ENCODE results near the gene KLHL22.

The KLHL22 gene

DNA sequence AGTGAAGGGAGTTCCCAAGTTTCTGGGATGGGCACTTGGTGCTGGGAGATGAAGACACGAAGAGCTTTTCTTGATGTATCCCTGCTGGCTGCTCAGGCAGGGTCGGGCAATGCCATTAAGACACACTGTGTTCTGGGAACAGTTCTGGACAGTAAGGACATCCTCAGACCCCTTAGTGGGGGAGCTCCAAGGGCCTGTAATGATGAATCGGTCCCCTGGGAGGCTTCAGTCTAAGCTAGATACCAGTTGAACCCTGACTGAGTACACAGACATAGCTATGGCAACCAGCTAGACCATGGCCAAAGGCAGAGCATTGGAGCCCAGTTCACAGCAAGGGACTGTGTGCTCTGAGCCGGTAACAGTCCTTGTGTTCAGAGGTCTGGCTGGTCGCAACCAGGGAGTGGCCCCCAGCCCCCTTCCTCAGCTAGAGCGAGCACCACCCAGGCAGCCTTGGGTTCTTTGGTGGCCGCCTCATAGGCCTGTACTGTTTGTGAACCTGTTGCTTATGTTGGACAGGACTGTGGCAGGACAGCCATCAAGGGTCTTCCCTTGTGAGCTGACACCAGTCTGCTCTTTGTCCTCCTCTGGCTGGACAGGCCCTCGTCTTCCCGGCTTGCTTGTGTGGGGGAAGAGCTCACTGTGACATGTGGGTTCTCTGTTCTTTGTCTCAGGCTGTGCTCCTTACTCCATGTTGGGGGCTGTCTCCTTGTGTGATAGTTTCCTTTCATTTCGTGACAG lies 36.8 kb upstream of the KLHL22 start:
- no peaks in the 10 kb centered on the region for H3K4me1 ChIP-seq (ENCODE audit: low read length)
- H3K4me3 ChIP-seq (ENCODE audit: low read length), result no peak overlapping the region
- H3K9me2 ChIP-seq (replicated peaks; ENCODE audit: insufficient read depth, low read length), result no peaks in the 10 kb centered on the region
- peaks cover 91% of the 10 kb centered on the region for H3K79me2 ChIP-seq (ENCODE audit: low read length)
- no peak for TF ChIP-seq EZH2phosphoT487 (IDR thresholded peaks at IDR 0.05; ENCODE audit: low read length)
- TF ChIP-seq, protein P1, sequence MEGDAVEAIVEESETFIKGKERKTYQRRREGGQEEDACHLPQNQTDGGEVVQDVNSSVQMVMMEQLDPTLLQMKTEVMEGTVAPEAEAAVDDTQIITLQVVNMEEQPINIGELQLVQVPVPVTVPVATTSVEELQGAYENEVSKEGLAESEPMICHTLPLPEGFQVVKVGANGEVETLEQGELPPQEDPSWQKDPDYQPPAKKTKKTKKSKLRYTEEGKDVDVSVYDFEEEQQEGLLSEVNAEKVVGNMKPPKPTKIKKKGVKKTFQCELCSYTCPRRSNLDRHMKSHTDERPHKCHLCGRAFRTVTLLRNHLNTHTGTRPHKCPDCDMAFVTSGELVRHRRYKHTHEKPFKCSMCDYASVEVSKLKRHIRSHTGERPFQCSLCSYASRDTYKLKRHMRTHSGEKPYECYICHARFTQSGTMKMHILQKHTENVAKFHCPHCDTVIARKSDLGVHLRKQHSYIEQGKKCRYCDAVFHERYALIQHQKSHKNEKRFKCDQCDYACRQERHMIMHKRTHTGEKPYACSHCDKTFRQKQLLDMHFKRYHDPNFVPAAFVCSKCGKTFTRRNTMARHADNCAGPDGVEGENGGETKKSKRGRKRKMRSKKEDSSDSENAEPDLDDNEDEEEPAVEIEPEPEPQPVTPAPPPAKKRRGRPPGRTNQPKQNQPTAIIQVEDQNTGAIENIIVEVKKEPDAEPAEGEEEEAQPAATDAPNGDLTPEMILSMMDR (IDR thresholded peaks at IDR 0.05; ENCODE audit: low read length), result no peak
- no peak for TF ChIP-seq EZH2 (optimal IDR thresholded peaks at IDR 0.05; ENCODE audit: low read depth, low read length)
- H3F3A ChIP-seq (ENCODE audit: insufficient read depth, low read length), result no peaks in the 10 kb centered on the region
- H3K27me3 ChIP-seq (replicated peaks; ENCODE audit: insufficient read depth, low read length), result no peaks in the 10 kb centered on the region
- H3K9me3 ChIP-seq (replicated peaks; ENCODE audit: insufficient read depth, low read length), result no peaks in the 10 kb centered on the region
- H3K27ac ChIP-seq (ENCODE audit: low read length), result no peak overlapping the region
- H4K20me1 ChIP-seq (ENCODE audit: insufficient read depth, low read length), result peaks cover 20% of the 10 kb centered on the region; the same call in 1 of the 2 replicates
- 0 out of 2 replicates have a peak, but pooled peaks cover 4% of the 10 kb centered on the region for H3K36me3 ChIP-seq (replicated peaks; ENCODE audit: insufficient read depth, low read length)
- H3K9ac ChIP-seq (ENCODE audit: low read length), result no peak overlapping the region
- DNase-seq, result no peak
- no peak overlapping the region for H3K4me2 ChIP-seq (ENCODE audit: low read depth, low read length)
- no peak overlapping the region for H2AFZ ChIP-seq (ENCODE audit: low read length)

DNA sequence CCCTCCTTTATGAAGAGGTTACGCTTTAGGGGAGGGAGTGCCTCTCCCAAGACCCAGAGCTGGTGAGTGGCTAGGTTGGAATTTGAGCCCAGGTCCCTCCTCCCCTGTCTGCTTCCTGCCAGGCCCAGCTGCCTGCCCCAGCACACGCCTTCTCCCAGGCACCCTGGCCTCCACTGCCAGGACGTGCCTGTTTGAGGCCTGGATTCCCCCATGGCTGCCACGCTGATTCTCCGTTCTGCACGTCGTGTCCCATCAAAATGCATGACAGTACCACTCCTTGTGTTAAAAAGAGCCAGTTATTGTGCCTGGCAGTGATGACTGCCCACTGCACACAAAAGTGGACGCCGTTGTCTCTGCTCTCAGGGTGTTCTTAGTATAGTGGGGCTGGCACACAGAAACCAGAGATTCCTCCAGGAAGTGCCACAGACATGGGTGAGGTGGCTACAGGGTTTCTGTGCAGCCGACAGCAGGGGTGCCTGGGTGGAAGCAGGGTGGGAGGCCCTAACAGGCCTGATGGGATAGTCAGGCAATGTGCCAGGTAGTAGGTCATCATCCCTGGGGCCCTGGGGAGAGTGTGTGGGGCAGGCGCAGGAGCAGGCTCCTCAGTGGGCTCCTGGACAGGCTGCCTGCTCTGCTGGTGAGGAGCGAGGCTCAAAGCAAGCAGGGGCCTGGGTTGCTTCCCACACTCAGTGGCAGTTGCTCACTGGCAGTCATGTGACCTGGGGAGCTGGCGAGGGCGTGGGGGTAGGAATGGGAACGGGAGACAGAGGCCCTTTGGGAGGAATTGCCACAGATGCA lies 36.0 kb upstream of the KLHL22 start:
- Histone ChIP-seq H3K4me1 (ENCODE audit: low read length) (no peaks in the 10 kb centered on the region), H3K4me2 (ENCODE audit: low read depth, low read length) (no peak overlapping the region), H3K9me3 (replicated peaks; ENCODE audit: insufficient read depth, low read length) (no peaks in the 10 kb centered on the region), H2AFZ (ENCODE audit: low read length) (no peak overlapping the region), H4K20me1 (ENCODE audit: insufficient read depth, low read length) (peaks cover 24% of the 10 kb centered on the region), H3K4me3 (ENCODE audit: low read length) (no peak overlapping the region), H3K36me3 (replicated peaks; ENCODE audit: insufficient read depth, low read length) (no peaks in the 10 kb centered on the region), H3K27me3 (replicated peaks; ENCODE audit: insufficient read depth, low read length) (no peaks in the 10 kb centered on the region), H3K9ac (ENCODE audit: low read length) (no peak overlapping the region), H3K27ac (ENCODE audit: low read length) (no peak overlapping the region), H3K9me2 (replicated peaks; ENCODE audit: insufficient read depth, low read length) (no peaks in the 10 kb centered on the region), H3K79me2 (ENCODE audit: low read length) (peaks cover 91% of the 10 kb centered on the region), H3F3A (ENCODE audit: insufficient read depth, low read length) (no peaks in the 10 kb centered on the region)
- DNase-seq, result no peak
- TF ChIP-seq, protein P1 (IDR thresholded peaks at IDR 0.05; ENCODE audit: low read length), result no peak
- TF ChIP-seq EZH2 (optimal IDR thresholded peaks at IDR 0.05; ENCODE audit: low read depth, low read length), result no peak
- TF ChIP-seq EZH2phosphoT487 (IDR thresholded peaks at IDR 0.05; ENCODE audit: low read length), result no peak

DNA sequence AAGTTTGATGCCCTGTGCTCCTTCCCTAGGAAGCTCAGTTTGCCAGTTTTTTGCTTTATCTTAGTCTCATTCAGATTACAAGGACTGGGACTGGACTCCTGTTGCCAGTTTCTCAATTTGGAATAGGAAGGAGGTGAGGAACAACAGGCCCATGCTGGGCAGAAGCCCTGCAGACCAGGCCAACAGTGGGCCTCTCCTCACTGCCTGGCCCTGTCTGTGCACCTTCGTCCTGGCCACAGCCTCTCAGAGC lies 35.5 kb upstream of the KLHL22 start:
- no peaks in the 10 kb centered on the region for H3K9me3 ChIP-seq (replicated peaks; ENCODE audit: insufficient read depth, low read length)
- H2AFZ ChIP-seq (ENCODE audit: low read length), result no peak overlapping the region
- H3K9ac ChIP-seq (ENCODE audit: low read length), result no peak overlapping the region
- DNase-seq, result no peak
- H3K4me1 ChIP-seq (ENCODE audit: low read length), result no peaks in the 10 kb centered on the region
- H3K79me2 ChIP-seq (ENCODE audit: low read length), result peaks cover 93% of the 10 kb centered on the region
- no peaks in the 10 kb centered on the region for H3K36me3 ChIP-seq (replicated peaks; ENCODE audit: insufficient read depth, low read length)
- H3F3A ChIP-seq (ENCODE audit: insufficient read depth, low read length), result no peaks in the 10 kb centered on the region
- H3K27ac ChIP-seq (ENCODE audit: low read length), result no peak overlapping the region
- no peak overlapping the region for H3K4me3 ChIP-seq (ENCODE audit: low read length)
- H3K27me3 ChIP-seq (replicated peaks; ENCODE audit: insufficient read depth, low read length), result no peaks in the 10 kb centered on the region
- H3K9me2 ChIP-seq (replicated peaks; ENCODE audit: insufficient read depth, low read length), result no peaks in the 10 kb centered on the region
- TF ChIP-seq EZH2 (optimal IDR thresholded peaks at IDR 0.05; ENCODE audit: low read depth, low read length), result no peak
- TF ChIP-seq EZH2phosphoT487 (IDR thresholded peaks at IDR 0.05; ENCODE audit: low read length), result no peak
- TF ChIP-seq, protein P1 (IDR thresholded peaks at IDR 0.05; ENCODE audit: low read length), result no peak
- no peak overlapping the region for H3K4me2 ChIP-seq (ENCODE audit: low read depth, low read length)
- H4K20me1 ChIP-seq (ENCODE audit: insufficient read depth, low read length), result peaks cover 27% of the 10 kb centered on the region
